Retinal pigment epithelial cell (primary cell): ENCODE measurements around the gene MICB.

ENCODE experiments used
- DNase-seq: peaks from one replicate; pipeline ENCODE4 v3.0.0-alpha.2; 2010; ENCODE audit warnings: low read depth
- H3K4me3 ChIP-seq: 2 replicates; pipeline ENCODE4 v1.5.1; 2011; ENCODE audit warnings: mild to moderate bottlenecking, low read length, control low read depth, moderate library complexity
- CTCF ChIP-seq: conservative IDR thresholded peaks from 2 replicates; pipeline ENCODE4 v1.5.1; 2011; ENCODE audit warnings: low read depth, low read length, control low read depth, inconsistent platforms

Gene MICB

GRCh38 chr6:31535538-31536324 lies 37.8 kb downstream of the MICB start:
- DNase-seq = no peak
- TF ChIP-seq CTCF = no peak
- no peak overlapping the region for H3K4me3 ChIP-seq

- peak overlapping the region; percentile 85 for H3K4me3 ChIP-seq
- no peak for TF ChIP-seq CTCF
- DNase-seq = no peak
These were observed 41.0 kb downstream of the MICB start for GRCh38 chr6:31538805-31539400.

GRCh38 chr6:31540640-31541039 lies 42.7 kb downstream of the MICB start:
- no peak for TF ChIP-seq CTCF

GRCh38 chr6:31541059-31541657 lies 43.2 kb downstream of the MICB start:
- H3K4me3 ChIP-seq = peak overlapping the region; percentile 85
- DNase-seq = peak; percentile 19
- no peak for TF ChIP-seq CTCF

More at GRCh38 chr6:31540640-31541039, 42.7 kb downstream of the MICB start:
- no peak for DNase-seq
- H3K4me3 ChIP-seq = peak overlapping the region; percentile 85

- peak; percentile 92 for DNase-seq
These were observed 43.9 kb downstream of the MICB start, which contains the start of gene DDX39B for GRCh38 chr6:31541658-31542521. Gene DDX39B (minus strand): TSS chr6:31542003. CDS start chr6:31540532, 1,471 bp downstream.

More at GRCh38 chr6:31541658-31542521, 43.9 kb downstream of the MICB start, which contains the start of gene DDX39B:
- peak within 1 kb of the TSS; percentile 85 for H3K4me3 ChIP-seq
- no peak for TF ChIP-seq CTCF
